Gastrocnemius medialis (tissue), 4 donors: Measurements from ENCODE around the gene SMOC2. TPM values are rescaled to one million over a fixed set of nuclear protein-coding genes. Genes with fewer than 3 reads are reported as not detected.
A peak's percentile ranks its signal among the peaks of the same experiment; 100 is the strongest.

Source experiments
- ATAC-seq, 2 donors: fragments of 150-250 bp; one replicate each; pipeline ENCODE4 v1.9.1; 2016
- DNase-seq, 2 donors: peaks; one replicate each; pipeline ENCODE4 v3.0.0-alpha.2; 2019
- H3K27ac ChIP-seq, 4 donors: fragments of 200-600 bp; sonication (generic); 1 replicate in 1 of 4; 2 replicates in 3 of 4; pipeline ENCODE4 v1.5.1; 2016 to 2018; ENCODE audit warnings: mild to moderate bottlenecking in 2 of 4, moderate library complexity in 1 of 4
- H3K27me3 ChIP-seq, 3 donors: fragments of 200-600 bp; sonication (generic) in 2 of 3; 1 replicate in 1 of 3; 2 replicates in 2 of 3; pipeline versions ENCODE4 v1.5.1 to v1.6.0; 2016 to 2019; ENCODE audit warnings: mild to moderate bottlenecking in 1 of 3, moderate library complexity in 1 of 3
- H3K36me3 ChIP-seq, 2 donors: fragments of 200-600 bp; sonication (generic) in 1 of 2; one replicate each; pipeline ENCODE4 v1.5.1; 2017 to 2018
- H3K4me1 ChIP-seq, 2 donors: fragments of 200-600 bp; sonication (generic) in 1 of 2; one replicate each; pipeline ENCODE4 v1.5.1; 2016 to 2017; ENCODE audit warnings: mild to moderate bottlenecking in 2 of 2
- H3K4me3 ChIP-seq, 4 donors: fragments of 200-600 bp; sonication (generic) in 3 of 4; 1 replicate in 1 of 4; 2 replicates in 3 of 4; pipeline ENCODE4 v1.5.1; 2016 to 2019; ENCODE audit warnings: mild to moderate bottlenecking in 2 of 4
- H3K9me3 ChIP-seq, 3 donors: fragments of 200-600 bp; sonication (generic) in 2 of 3; 1 replicate in 1 of 3; 2 replicates in 2 of 3; pipeline ENCODE4 v1.5.1; 2016 to 2019
- CTCF ChIP-seq, 5 experiments: fragments of 450-650 bp in 3 of 5; fragments of 200-600 bp in 2 of 5; sonication (generic) in 2 of 5; IDR thresholded peaks in 4 of 5; conservative IDR thresholded peaks in 1 of 5; 1 replicate in 4 of 5; 2 replicates in 1 of 5; pipeline ENCODE4 v1.5.1; 2016 to 2019; ENCODE audit warnings: antibody characterized with exemption in 5 of 5, mild to moderate bottlenecking in 3 of 5, moderate library complexity in 3 of 5
- POLR2A ChIP-seq, 2 donors: fragments of 450-650 bp; IDR thresholded peaks; one replicate each; pipeline ENCODE4 v1.6.1; 2017; ENCODE audit warnings: antibody characterized with exemption in 2 of 2, mild to moderate bottlenecking in 2 of 2, moderate library complexity in 2 of 2
- in situ Hi-C, 4 donors: fragments of 200-750 bp; cut with MboI; loops; one replicate each; pipeline versions ENCODE4 v1.15.0 to v1.8.0; 2017; ENCODE audit warnings: low sequenced_read_pairs in 4 of 4
- intact Hi-C: fragments of 100-400 bp; cut with DNase I; formaldehyde crosslinking; loops from one replicate; pipeline ENCODE4 v1.15.1; 2023; ENCODE audit warnings: low total_unique reads
- total RNA-seq, 4 donors: library from RNA; depleted of rRNA; stranded (reverse); fragments of >200 nt; gene quantifications; one replicate each; pipeline versions ENCODE4 v1.1.0 to v1.2.3, GENCODE V29; 2016

Gene SMOC2
- total RNA-seq, 4 donors from 2014 or later, result 7.2 to 34.4 (median 16.5) TPM

- Histone ChIP-seq H3K4me1 (no peaks in the 10 kb centered on the region), H3K9me3 (no peaks in the 10 kb centered on the region), H3K4me3 (no peak overlapping the region), H3K36me3 (no peaks in the 10 kb centered on the region), H3K27ac (no peak overlapping the region), H3K27me3 (no peaks in the 10 kb centered on the region)
- ATAC-seq (no peak), DNase-seq (no peak)
- in situ Hi-C loops, result no loop called here
- no peak for TF ChIP-seq CTCF (IDR thresholded peaks at IDR 0.05 in 4 of 5, conservative IDR thresholded peaks at IDR 0.05 in 1 of 5)
- no peak for TF ChIP-seq POLR2A (IDR thresholded peaks at IDR 0.05)
- intact Hi-C loops, result no loop called here
Measured at GRCh38 chr6:168396561-168396960, 44.4 kb upstream of the SMOC2 start.

- H3K9me3 ChIP-seq, result no peaks in the 10 kb centered on the region
- no peak overlapping the region for H3K4me3 ChIP-seq
- in situ Hi-C loops (no loop called here), intact Hi-C loops (no loop called here)
- no peaks in the 10 kb centered on the region for H3K27me3 ChIP-seq
- no peak overlapping the region for H3K27ac ChIP-seq
- no peaks in the 10 kb centered on the region for H3K4me1 ChIP-seq
- no peak for ATAC-seq
- DNase-seq, result no peak
- TF ChIP-seq POLR2A (IDR thresholded peaks at IDR 0.05) (no peak), CTCF (IDR thresholded peaks at IDR 0.05 in 4 of 5, conservative IDR thresholded peaks at IDR 0.05 in 1 of 5) (no peak)
- no peaks in the 10 kb centered on the region for H3K36me3 ChIP-seq
Measured at GRCh38 chr6:168397012-168397411, 44.0 kb upstream of the SMOC2 start.

GRCh38 chr6:168400037-168400436 lies 40.9 kb upstream of the SMOC2 start:
- Histone ChIP-seq H3K27ac (peak overlapping the region in 1 of 4 donors; percentile 36), H3K27me3 (no peaks in the 10 kb centered on the region), H3K36me3 (no peaks in the 10 kb centered on the region), H3K9me3 (no peaks in the 10 kb centered on the region), H3K4me3 (no peak overlapping the region), H3K4me1 (no peaks in the 10 kb centered on the region)
- intact Hi-C loops, result no loop called here
- TF ChIP-seq CTCF (IDR thresholded peaks at IDR 0.05 in 4 of 5, conservative IDR thresholded peaks at IDR 0.05 in 1 of 5), result no peak
- ATAC-seq (peak; percentile 46 to 63), DNase-seq (peak in 1 of 2 donors; percentile 50)
- in situ Hi-C loops, result no loop called here

GRCh38 chr6:168403370-168404005 lies 37.5 kb upstream of the SMOC2 start:
- Histone ChIP-seq H3K36me3 (no peaks in the 10 kb centered on the region), H3K27me3 (no peaks in the 10 kb centered on the region), H3K4me3 (no peak overlapping the region), H3K9me3 (no peaks in the 10 kb centered on the region), H3K27ac (no peak overlapping the region), H3K4me1 (no peaks in the 10 kb centered on the region)
- in situ Hi-C loops (no loop called here), intact Hi-C loops (no loop called here)
- ATAC-seq (no peak), DNase-seq (no peak)
- TF ChIP-seq POLR2A (IDR thresholded peaks at IDR 0.05) (no peak), CTCF (IDR thresholded peaks at IDR 0.05 in 4 of 5, conservative IDR thresholded peaks at IDR 0.05 in 1 of 5) (no peak)

- intact Hi-C loops (no loop called here), in situ Hi-C loops (no loop called here)
- ATAC-seq, result no peak
Measured at GRCh38 chr6:168404560-168404959, 36.4 kb upstream of the SMOC2 start.

More at GRCh38 chr6:168404560-168404959, 36.4 kb upstream of the SMOC2 start:
- Histone ChIP-seq H3K9me3 (no peaks in the 10 kb centered on the region), H3K36me3 (no peaks in the 10 kb centered on the region), H3K27ac (no peak overlapping the region), H3K4me1 (no peaks in the 10 kb centered on the region), H3K27me3 (no peaks in the 10 kb centered on the region), H3K4me3 (no peak overlapping the region)
- DNase-seq, result no peak
- TF ChIP-seq POLR2A (IDR thresholded peaks at IDR 0.05) (no peak), CTCF (IDR thresholded peaks at IDR 0.05 in 4 of 5, conservative IDR thresholded peaks at IDR 0.05 in 1 of 5) (no peak)
